PC-3 (cell line): Measurements from ENCODE around the gene KRT3. TPM values are rescaled to one million over a fixed set of nuclear protein-coding genes. Genes with fewer than 3 reads are reported as not detected.
"Not testable (repeated sequence)": the region's sequence is repeated elsewhere in the genome, so short reads cannot be mapped to it uniquely, and the experiment has no call there.

ENCODE experiments used
- ATAC-seq: fragments of 200-7000 bp; cut with Tn5 transposase; 2 replicates; pipeline ENCODE4 v1.9.1; 2020; ENCODE audit warnings: mild to moderate bottlenecking, moderate library complexity
- BruUV-seq: library from RNA; stranded (reverse); fragments of 400-500 nt; replicated peaks from 2 replicates; lab custom pipeline; 2021; lab: Mats Ljungman, UMichigan
- CTCF ChIA-PET: fragments of 300-600 bp; sonication (Branson Sonifier 250); formaldehyde crosslinking; loops from one replicate; lab custom pipeline; 2022; ENCODE audit warnings: antibody characterized with exemption; lab: Charles Lee
- POLR2A ChIA-PET: fragments of 300-600 bp; sonication (Branson Sonifier 250); formaldehyde crosslinking; loops from one replicate; lab custom pipeline; 2022; ENCODE audit warnings: antibody characterized with exemption; ENCODE audit not compliant: unreplicated experiment; lab: Charles Lee
- DNase-seq: peaks from one replicate; pipeline ENCODE4 v3.0.0-alpha.2; 2015
- H2AFZ ChIP-seq: fragments of 300-600 bp; sonication (generic); 2 replicates; pipeline ENCODE4 v1.6.0; 2016; ENCODE audit warnings: antibody characterized with exemption, low read length
- H3F3A ChIP-seq: fragments of 300-600 bp; sonication (generic); one replicate; pipeline ENCODE4 v1.6.0; 2017; ENCODE audit warnings: antibody characterized with exemption, low read length, control low read depth, mild to moderate bottlenecking; ENCODE audit not compliant: unreplicated experiment
- H3K27ac ChIP-seq: fragments of 300-600 bp; sonication (generic); 2 replicates; pipeline ENCODE4 v1.5.1; 2016; ENCODE audit warnings: mild to moderate bottlenecking, low read length
- H3K27me3 ChIP-seq: fragments of 300-600 bp; sonication (generic); 2 replicates; pipeline ENCODE4 v1.6.1; 2016; ENCODE audit warnings: low read length, mixed read lengths
- H3K36me3 ChIP-seq: fragments of 300-600 bp; sonication (generic); 2 replicates; pipeline ENCODE4 v1.6.1; 2016; ENCODE audit warnings: low read depth, mixed run types, low read length, mixed read lengths
- H3K4me1 ChIP-seq: fragments of 300-600 bp; sonication (generic); 2 replicates; pipeline ENCODE4 v1.5.1; 2016; ENCODE audit warnings: low read length; ENCODE audit not compliant: insufficient read depth
- H3K4me2 ChIP-seq: fragments of 300-600 bp; sonication (generic); 2 replicates; pipeline ENCODE4 v1.6.0; 2016; ENCODE audit warnings: low read length
- H3K4me3 ChIP-seq: fragments of 300-600 bp; sonication (generic); 2 replicates; pipeline ENCODE4 v1.5.1; 2016; ENCODE audit warnings: mild to moderate bottlenecking, low read length, mixed read lengths
- H3K79me2 ChIP-seq: fragments of 300-600 bp; sonication (generic); 2 replicates; pipeline ENCODE4 v1.6.1; 2017; ENCODE audit warnings: low read length, mixed read lengths
- H3K9ac ChIP-seq: fragments of 300-600 bp; sonication (generic); 2 replicates; pipeline ENCODE4 v1.6.0; 2016; ENCODE audit warnings: mild to moderate bottlenecking, low read length
- H3K9me2 ChIP-seq: fragments of 300-600 bp; sonication (generic); replicated peaks from 2 replicates; pipeline ENCODE4 v1.6.1; 2016; ENCODE audit warnings: mixed run types, low read length, mixed read lengths
- H3K9me3 ChIP-seq: fragments of 300-600 bp; sonication (generic); 2 replicates; pipeline ENCODE4 v1.6.1; 2016; ENCODE audit warnings: low read length, mixed read lengths
- H4K20me1 ChIP-seq: fragments of 300-600 bp; sonication (generic); 2 replicates; pipeline ENCODE4 v1.6.1; 2016; ENCODE audit warnings: low read length, mixed read lengths
- EZH2 ChIP-seq: fragments of 300-600 bp; sonication (generic); IDR thresholded peaks from one replicate; pipeline ENCODE4 v1.6.1; 2017; ENCODE audit warnings: antibody characterized with exemption, mild to moderate bottlenecking, low read length; ENCODE audit not compliant: unreplicated experiment
- EZH2phosphoT487 ChIP-seq: fragments of 300-600 bp; sonication (generic); IDR thresholded peaks from 2 replicates; pipeline ENCODE4 v1.6.1; 2018; ENCODE audit warnings: mild to moderate bottlenecking, antibody characterized with exemption, low read length, borderline replicate concordance
- intact Hi-C: fragments of 100-400 bp; cut with micrococcal nuclease; formaldehyde crosslinking; loops from 2 replicates; pipeline ENCODE4 v1.9.0; 2023
- total RNA-seq: library from RNA; depleted of rRNA; stranded (reverse); fragments of >200 nt; gene quantifications from 2 replicates; pipeline ENCODE4 v1.2.3, GENCODE V29; 2014
- TF ChIP-seq, protein P1 (sequence below): fragments of 300-600 bp; sonication (generic); conservative IDR thresholded peaks from 2 replicates; pipeline ENCODE4 v1.5.1; 2017; ENCODE audit warnings: antibody characterized with exemption, low read depth, mild to moderate bottlenecking, low read length

The KRT3 gene
- total RNA-seq, 1 experiment from 2014 or later, result 0.33 TPM

DNA sequence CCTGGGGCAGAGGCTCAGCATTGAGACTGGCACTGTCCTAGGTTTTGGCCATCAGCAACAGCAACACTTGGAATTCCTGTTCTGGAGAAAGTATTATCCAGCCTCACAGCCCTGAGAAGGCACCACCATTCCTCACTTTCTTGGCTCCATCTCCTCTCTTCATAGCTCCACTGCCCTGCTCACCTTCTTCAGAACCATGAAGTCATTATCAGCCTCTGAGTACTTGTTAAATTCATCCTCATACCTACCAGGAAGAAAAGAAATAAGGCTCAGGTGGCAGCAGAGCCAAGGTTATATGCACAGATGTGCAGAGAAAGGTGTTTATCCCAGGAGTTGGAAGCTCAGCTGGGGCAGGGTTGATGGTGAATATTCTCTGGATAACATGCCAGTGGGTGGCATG, 44.1 kb downstream of the KRT3 start:
- ChIA-PET CTCF (no interaction called here), POLR2A (no interaction called here)
- DNase-seq, result no peak
- Histone ChIP-seq H3K4me2 (no peak overlapping the region), H3K79me2 (no peaks in the 10 kb centered on the region), H4K20me1 (no peaks in the 10 kb centered on the region), H3K9ac (no peak overlapping the region), H3K27ac (no peak overlapping the region), H3K36me3 (no peaks in the 10 kb centered on the region), H3K9me2 (no peaks in the 10 kb centered on the region), H3K4me1 (no peaks in the 10 kb centered on the region), H3F3A (no peaks in the 10 kb centered on the region), H3K4me3 (no peak overlapping the region), H3K27me3 (peaks cover 44% of the 10 kb centered on the region), H3K9me3 (no peaks in the 10 kb centered on the region), H2AFZ (no peak overlapping the region)
- TF ChIP-seq EZH2phosphoT487 (no peak), EZH2 (no peak)
- TF ChIP-seq, protein P1, sequence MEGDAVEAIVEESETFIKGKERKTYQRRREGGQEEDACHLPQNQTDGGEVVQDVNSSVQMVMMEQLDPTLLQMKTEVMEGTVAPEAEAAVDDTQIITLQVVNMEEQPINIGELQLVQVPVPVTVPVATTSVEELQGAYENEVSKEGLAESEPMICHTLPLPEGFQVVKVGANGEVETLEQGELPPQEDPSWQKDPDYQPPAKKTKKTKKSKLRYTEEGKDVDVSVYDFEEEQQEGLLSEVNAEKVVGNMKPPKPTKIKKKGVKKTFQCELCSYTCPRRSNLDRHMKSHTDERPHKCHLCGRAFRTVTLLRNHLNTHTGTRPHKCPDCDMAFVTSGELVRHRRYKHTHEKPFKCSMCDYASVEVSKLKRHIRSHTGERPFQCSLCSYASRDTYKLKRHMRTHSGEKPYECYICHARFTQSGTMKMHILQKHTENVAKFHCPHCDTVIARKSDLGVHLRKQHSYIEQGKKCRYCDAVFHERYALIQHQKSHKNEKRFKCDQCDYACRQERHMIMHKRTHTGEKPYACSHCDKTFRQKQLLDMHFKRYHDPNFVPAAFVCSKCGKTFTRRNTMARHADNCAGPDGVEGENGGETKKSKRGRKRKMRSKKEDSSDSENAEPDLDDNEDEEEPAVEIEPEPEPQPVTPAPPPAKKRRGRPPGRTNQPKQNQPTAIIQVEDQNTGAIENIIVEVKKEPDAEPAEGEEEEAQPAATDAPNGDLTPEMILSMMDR, result no peak
- intact Hi-C loops, result no loop called here
- no peak for ATAC-seq
- BruUV-seq, result no TSS peak

DNA sequence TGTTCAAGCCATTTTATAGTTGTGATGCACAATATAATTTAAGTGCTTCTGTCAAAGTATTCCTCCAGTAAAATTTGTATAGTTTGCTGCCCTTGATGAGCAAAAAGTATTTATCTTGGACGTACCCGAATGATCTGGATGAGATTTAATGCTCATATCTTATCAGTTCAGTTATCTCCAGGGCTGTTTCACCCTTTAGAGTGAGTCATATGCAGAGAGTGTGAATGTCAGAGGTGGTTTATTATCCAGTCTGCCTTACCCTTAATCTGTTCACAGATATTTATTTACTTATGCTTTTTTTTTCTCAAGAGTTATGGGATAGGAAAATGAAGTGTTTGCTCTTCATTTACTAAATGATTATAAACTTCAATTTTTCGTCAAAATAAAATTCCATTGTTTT, 45.4 kb downstream of the KRT3 start:
- H3K36me3 ChIP-seq, H4K20me1 ChIP-seq, POLR2A ChIA-PET, H3K4me1 ChIP-seq, H3F3A ChIP-seq, H3K9me2 ChIP-seq, H3K4me3 ChIP-seq, CTCF ChIA-PET, DNase-seq, H3K27ac ChIP-seq, intact Hi-C loops, ATAC-seq, H3K9ac ChIP-seq, BruUV-seq, H3K4me2 ChIP-seq, H3K79me2 ChIP-seq, H3K9me3 ChIP-seq, H2AFZ ChIP-seq: not testable (repeated sequence)
- H3K27me3 ChIP-seq, result peaks cover 54% of the 10 kb centered on the region

DNA sequence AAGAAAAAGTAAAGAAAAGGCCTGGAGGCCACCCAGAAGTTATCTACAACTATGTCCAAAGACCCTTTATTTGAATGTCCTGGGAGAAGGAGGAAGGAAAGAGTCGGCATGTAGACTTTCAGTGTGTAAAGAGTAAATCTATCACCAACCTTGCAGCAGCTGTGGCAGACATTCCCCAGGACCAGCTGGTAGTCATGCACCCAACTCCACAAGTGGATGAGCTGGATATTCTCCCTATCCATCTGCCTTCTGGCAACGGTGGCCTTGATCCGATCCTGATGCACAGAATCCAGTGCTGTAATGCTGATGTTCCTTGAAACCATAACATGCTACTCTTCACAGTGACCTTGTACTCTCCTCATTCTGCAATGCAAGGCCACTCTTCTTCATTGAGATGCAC, 46.1 kb downstream of the KRT3 start:
- Histone ChIP-seq H3K9me2 (no peaks in the 10 kb centered on the region), H3K27ac (no peak overlapping the region), H3K4me2 (no peak overlapping the region), H3K4me3 (no peak overlapping the region), H3F3A (no peaks in the 10 kb centered on the region), H3K9me3 (no peaks in the 10 kb centered on the region), H3K9ac (no peak overlapping the region), H3K79me2 (no peaks in the 10 kb centered on the region), H3K4me1 (no peaks in the 10 kb centered on the region), H3K36me3 (no peaks in the 10 kb centered on the region), H2AFZ (no peak overlapping the region), H4K20me1 (no peaks in the 10 kb centered on the region), H3K27me3 (peaks cover 61% of the 10 kb centered on the region)
- TF ChIP-seq EZH2 (no peak), EZH2phosphoT487 (no peak)
- TF ChIP-seq, protein P1, result no peak
- intact Hi-C loops, result no loop called here
- BruUV-seq, result no TSS peak
- ATAC-seq (no peak), DNase-seq (no peak)
- POLR2A ChIA-PET, result no interaction called here
- CTCF ChIA-PET, result no interaction called here
